HepG2 (cell line): ENCODE results near the gene SKIC2. TPM values are rescaled to one million over a fixed set of nuclear protein-coding genes. Genes with fewer than 3 reads are reported as not detected.

Source experiments
- CBX2 ChIP-seq, 2 experiments: fragments of 200-600 bp in 1 of 2; sonication (generic); formaldehyde crosslinking in 1 of 2; IDR thresholded peaks; 2 replicates each; pipeline versions ENCODE4 v1.7.0 to v1.8.1; 2018 to 2022; ENCODE audit warnings: low read depth in 2 of 2, low read length in 1 of 2, mild to moderate bottlenecking in 1 of 2, missing genetic modification reagents in 1 of 2
- CHD4 ChIP-seq: fragments of 200-600 bp; sonication (generic); IDR thresholded peaks from 2 replicates; pipeline ENCODE4 v1.7.0; 2017; ENCODE audit warnings: mild to moderate bottlenecking, low read length, borderline replicate concordance
- HNRNPUL1 ChIP-seq: fragments of 200-400 bp; formaldehyde crosslinking; IDR thresholded peaks from 2 replicates; pipeline ENCODE4 v1.6.1; 2017; ENCODE audit warnings: low read depth, mild to moderate bottlenecking, low read length, moderate library complexity
- KAT7 ChIP-seq: IDR thresholded peaks from 2 replicates; pipeline ENCODE4 v1.6.1; 2018; ENCODE audit warnings: borderline replicate concordance, missing compliant biosample characterization
- MATR3 ChIP-seq: sonication (generic); formaldehyde crosslinking; IDR thresholded peaks from 2 replicates; pipeline ENCODE4 v1.4.0; 2020; ENCODE audit warnings: missing genetic modification reagents
- MLXIP ChIP-seq: sonication (generic); formaldehyde crosslinking; IDR thresholded peaks from 2 replicates; pipeline ENCODE4 v1.9.0; 2021; ENCODE audit warnings: missing genetic modification reagents, borderline replicate concordance
- NCOA5 ChIP-seq: sonication (generic); formaldehyde crosslinking; IDR thresholded peaks from 2 replicates; pipeline ENCODE4 v1.4.0; 2020; ENCODE audit warnings: missing genetic modification reagents
- NFIC ChIP-seq: IDR thresholded peaks from 2 replicates; pipeline ENCODE4 v1.6.1; 2012; ENCODE audit warnings: mild to moderate bottlenecking, low read length, inconsistent platforms
- NFYC ChIP-seq: IDR thresholded peaks from 2 replicates; pipeline ENCODE4 v1.6.1; 2016; ENCODE audit warnings: missing genetic modification reagents, missing compliant biosample characterization
- SAP130 ChIP-seq: IDR thresholded peaks from 2 replicates; pipeline ENCODE4 v1.6.1; 2016; ENCODE audit warnings: low read depth
- STAT6 ChIP-seq: sonication (generic); formaldehyde crosslinking; IDR thresholded peaks from 2 replicates; pipeline ENCODE4 v1.4.0; 2020; ENCODE audit warnings: missing genetic modification reagents, mild to moderate bottlenecking, borderline replicate concordance
- ZNF253 ChIP-seq: sonication (generic); formaldehyde crosslinking; IDR thresholded peaks from 2 replicates; pipeline ENCODE4 v1.8.0; 2022; ENCODE audit warnings: mild to moderate bottlenecking, missing genetic modification reagents, borderline replicate concordance
- ZNF446 ChIP-seq: sonication (generic); formaldehyde crosslinking; IDR thresholded peaks from 2 replicates; pipeline ENCODE4 v1.5.0; 2020; ENCODE audit warnings: mild to moderate bottlenecking, missing genetic modification reagents
- ZNF562 ChIP-seq: sonication (generic); formaldehyde crosslinking; IDR thresholded peaks from 2 replicates; pipeline ENCODE4 v1.8.0; 2022; ENCODE audit warnings: missing genetic modification reagents, borderline replicate concordance
- ZNF672 ChIP-seq: sonication (generic); formaldehyde crosslinking; IDR thresholded peaks from 2 replicates; pipeline ENCODE4 v1.8.1; 2022; ENCODE audit warnings: missing genetic modification reagents
- ZSCAN12 ChIP-seq: sonication (generic); formaldehyde crosslinking; IDR thresholded peaks from 2 replicates; pipeline ENCODE4 v1.9.0; 2021; ENCODE audit warnings: mild to moderate bottlenecking, missing genetic modification reagents
- polyA plus RNA-seq, 8 experiments: library from polyadenylated mRNA; depleted of rRNA in 3 of 8; stranded (reverse) in 7 of 8; unstranded in 1 of 8; fragments of >200 nt; fragmentation: Illumina TruSeq in 4 of 8; extraction: Trizol in 4 of 8; gene quantifications; 2 replicates each; pipeline versions ENCODE4 v1.2.1 to v1.2.3, GENCODE V29; 2011 to 2016; ENCODE audit warnings: low read depth in 4 of 8, missing spikeins in 1 of 8, mixed read lengths in 1 of 8; ENCODE audit not compliant: insufficient read depth in 1 of 8
- total RNA-seq, 5 experiments: library from RNA; depleted of rRNA; stranded (reverse); fragments of >200 nt; fragmentation: Illumina TruSeq; extraction: Trizol; gene quantifications; 2 replicates each; pipeline ENCODE4 v1.2.3, GENCODE V29; 2016; ENCODE audit warnings: low read depth in 1 of 5
- TF ChIP-seq, protein P1 (sequence below): sonication (generic); formaldehyde crosslinking; IDR thresholded peaks from 2 replicates; pipeline ENCODE4 v1.4.0; 2020; ENCODE audit warnings: missing genetic modification reagents
- TF ChIP-seq, protein P2 (sequence below): sonication (generic); formaldehyde crosslinking; conservative IDR thresholded peaks from 2 replicates; pipeline ENCODE4 v1.4.0; 2020; ENCODE audit warnings: missing genetic modification reagents
- TF ChIP-seq, protein P3 (sequence below): sonication (generic); formaldehyde crosslinking; IDR thresholded peaks from 2 replicates; pipeline ENCODE4 v1.8.0; 2023; ENCODE audit warnings: mild to moderate bottlenecking, missing genetic modification reagents

The SKIC2 gene
- total and polyA plus RNA-seq, 2 of the 13 experiments (the other 11 are each of a cell fraction or from before 2014, with no cell fraction given), result 67.1 to 68.4 TPM

DNA sequence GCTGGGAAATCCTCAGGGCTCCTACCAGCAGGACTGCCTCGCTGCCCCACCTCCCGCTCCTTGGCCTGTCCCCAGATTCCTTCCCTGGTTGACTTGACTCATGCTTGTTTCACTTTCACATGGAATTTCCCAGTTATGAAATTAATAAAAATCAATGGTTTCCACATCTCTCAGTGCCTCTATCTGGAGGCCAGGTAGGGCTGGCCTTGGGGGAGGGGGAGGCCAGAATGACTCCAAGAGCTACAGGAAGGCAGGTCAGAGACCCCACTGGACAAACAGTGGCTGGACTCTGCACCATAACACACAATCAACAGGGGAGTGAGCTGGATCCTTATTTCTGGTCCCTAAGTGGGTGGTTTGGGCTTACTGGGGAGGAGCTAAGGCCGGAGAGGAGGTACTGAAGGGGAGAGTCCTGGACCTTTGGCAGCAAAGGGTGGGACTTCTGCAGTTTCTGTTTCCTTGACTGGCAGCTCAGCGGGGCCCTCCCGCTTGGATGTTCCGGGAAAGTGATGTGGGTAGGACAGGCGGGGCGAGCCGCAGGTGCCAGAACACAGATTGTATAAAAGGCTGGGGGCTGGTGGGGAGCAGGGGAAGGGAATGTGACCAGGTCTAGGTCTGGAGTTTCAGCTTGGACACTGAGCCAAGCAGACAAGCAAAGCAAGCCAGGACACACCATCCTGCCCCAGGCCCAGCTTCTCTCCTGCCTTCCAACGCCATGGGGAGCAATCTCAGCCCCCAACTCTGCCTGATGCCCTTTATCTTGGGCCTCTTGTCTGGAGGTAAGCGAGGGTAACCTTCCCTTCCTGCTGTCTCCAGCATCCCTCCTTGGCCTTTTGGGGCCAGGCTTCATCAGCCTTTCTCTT, 13.2 kb upstream of the SKIC2 start, which contains the start of gene CFB (continued):
- TF ChIP-seq CHD4 (peak; percentile 91; the same call in 1 of the 2 replicates), ZSCAN12 (CRISPR knock-in tag) (no peak), CBX2 (IDR thresholded peaks at IDR 0.05; ENCODE audit: low read depth, low read length) (no peak), CBX2 (CRISPR knock-in tag; IDR thresholded peaks at IDR 0.05; ENCODE audit: low read depth) (no peak), ZNF562 (CRISPR knock-in tag) (no peak), MATR3 (CRISPR knock-in tag) (no peak), ZNF672 (CRISPR knock-in tag) (no peak), NFYC (CRISPR knock-in tag) (peak; percentile 69), HNRNPUL1 (no peak), ZNF446 (CRISPR knock-in tag) (no peak), ZNF253 (CRISPR knock-in tag) (peak; percentile 93), MLXIP (CRISPR knock-in tag) (no peak), SAP130 (CRISPR knock-in tag) (peak; percentile 92), NCOA5 (CRISPR knock-in tag) (0 out of 2 replicates have a peak, but pooled peaks have one; percentile 44), NFIC (peak; percentile 87), KAT7 (peak; percentile 91), STAT6 (CRISPR knock-in tag) (peak; percentile 93; the same call in 1 of the 2 replicates)
- TF ChIP-seq, protein P1, sequence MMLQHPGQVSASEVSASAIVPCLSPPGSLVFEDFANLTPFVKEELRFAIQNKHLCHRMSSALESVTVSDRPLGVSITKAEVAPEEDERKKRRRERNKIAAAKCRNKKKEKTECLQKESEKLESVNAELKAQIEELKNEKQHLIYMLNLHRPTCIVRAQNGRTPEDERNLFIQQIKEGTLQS (CRISPR knock-in tag), result peak; percentile 60; the same call in 1 of the 2 replicates
- TF ChIP-seq, protein P2, sequence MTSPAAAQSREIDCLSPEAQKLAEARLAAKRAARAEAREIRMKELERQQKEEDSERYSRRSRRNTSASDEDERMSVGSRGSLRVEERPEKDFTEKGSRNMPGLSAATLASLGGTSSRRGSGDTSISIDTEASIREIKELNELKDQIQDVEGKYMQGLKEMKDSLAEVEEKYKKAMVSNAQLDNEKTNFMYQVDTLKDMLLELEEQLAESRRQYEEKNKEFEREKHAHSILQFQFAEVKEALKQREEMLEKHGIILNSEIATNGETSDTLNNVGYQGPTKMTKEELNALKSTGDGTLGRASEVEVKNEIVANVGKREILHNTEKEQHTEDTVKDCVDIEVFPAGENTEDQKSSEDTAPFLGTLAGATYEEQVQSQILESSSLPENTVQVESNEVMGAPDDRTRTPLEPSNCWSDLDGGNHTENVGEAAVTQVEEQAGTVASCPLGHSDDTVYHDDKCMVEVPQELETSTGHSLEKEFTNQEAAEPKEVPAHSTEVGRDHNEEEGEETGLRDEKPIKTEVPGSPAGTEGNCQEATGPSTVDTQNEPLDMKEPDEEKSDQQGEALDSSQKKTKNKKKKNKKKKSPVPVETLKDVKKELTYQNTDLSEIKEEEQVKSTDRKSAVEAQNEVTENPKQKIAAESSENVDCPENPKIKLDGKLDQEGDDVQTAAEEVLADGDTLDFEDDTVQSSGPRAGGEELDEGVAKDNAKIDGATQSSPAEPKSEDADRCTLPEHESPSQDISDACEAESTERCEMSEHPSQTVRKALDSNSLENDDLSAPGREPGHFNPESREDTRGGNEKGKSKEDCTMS, result no peak
- TF ChIP-seq, protein P3, sequence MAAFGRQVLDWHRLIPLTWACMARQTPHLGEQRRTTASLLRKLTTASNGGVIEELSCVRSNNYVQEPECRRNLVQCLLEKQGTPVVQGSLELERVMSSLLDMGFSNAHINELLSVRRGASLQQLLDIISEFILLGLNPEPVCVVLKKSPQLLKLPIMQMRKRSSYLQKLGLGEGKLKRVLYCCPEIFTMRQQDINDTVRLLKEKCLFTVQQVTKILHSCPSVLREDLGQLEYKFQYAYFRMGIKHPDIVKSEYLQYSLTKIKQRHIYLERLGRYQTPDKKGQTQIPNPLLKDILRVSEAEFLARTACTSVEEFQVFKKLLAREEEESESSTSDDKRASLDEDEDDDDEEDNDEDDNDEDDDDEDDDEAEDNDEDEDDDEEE (CRISPR knock-in tag), result peak; percentile 79; the same call in 1 of the 2 replicates
